Measurements from ENCODE around the gene TGFBR3L.

The TGFBR3L gene

GRCh38 chr19:7914598-7915045 is at the start of gene TGFBR3L:
TSS of gene TGFBR3L (plus strand) at chr19:7914830.
- no peak for DNase-seq (ENCODE audit: extremely low read depth in 1 of 2, low read depth in 1 of 2)

GRCh38 chr19:7865262-7865911 is 49.2 kb upstream of the TGFBR3L start:
- no peak for DNase-seq (ENCODE audit: extremely low read depth in 1 of 2, low read depth in 1 of 2)

- no peak for DNase-seq (ENCODE audit: extremely low read depth in 1 of 2, low read depth in 1 of 2)
Measured at GRCh38 chr19:7866399-7867091, 48.1 kb upstream of the TGFBR3L start.

GRCh38 chr19:7867092-7867844 is 47.4 kb upstream of the TGFBR3L start:
- DNase-seq (ENCODE audit: extremely low read depth in 1 of 2, low read depth in 1 of 2), result no peak

GRCh38 chr19:7868326-7868670 is 46.3 kb upstream of the TGFBR3L start:
- no peak for DNase-seq (ENCODE audit: extremely low read depth in 1 of 2, low read depth in 1 of 2)

- peak in 1 of 2 donors; percentile 69 for DNase-seq (ENCODE audit: extremely low read depth in 1 of 2, low read depth in 1 of 2)
Measured at GRCh38 chr19:7868671-7869452, 45.8 kb upstream of the TGFBR3L start.

- DNase-seq (ENCODE audit: extremely low read depth in 1 of 2, low read depth in 1 of 2), result peak in 1 of 2 donors; percentile 76
Measured at GRCh38 chr19:7869453-7869909, 45.1 kb upstream of the TGFBR3L start.

GRCh38 chr19:7869910-7870511 is 44.6 kb upstream of the TGFBR3L start:
- peak in 1 of 2 donors; percentile 29 for DNase-seq (ENCODE audit: extremely low read depth in 1 of 2, low read depth in 1 of 2)

GRCh38 chr19:7870571-7871436 is 43.8 kb upstream of the TGFBR3L start:
- DNase-seq (ENCODE audit: extremely low read depth in 1 of 2, low read depth in 1 of 2), result no peak

GRCh38 chr19:7871437-7872305 is 43.0 kb upstream of the TGFBR3L start:
- peak; percentile 66 to 74 for DNase-seq (ENCODE audit: extremely low read depth in 1 of 2, low read depth in 1 of 2)

- no peak for DNase-seq (ENCODE audit: extremely low read depth in 1 of 2, low read depth in 1 of 2)
Measured at GRCh38 chr19:7872306-7873204, 42.1 kb upstream of the TGFBR3L start.

GRCh38 chr19:7873304-7874075 is 41.1 kb upstream of the TGFBR3L start:
- no peak for DNase-seq (ENCODE audit: extremely low read depth in 1 of 2, low read depth in 1 of 2)

GRCh38 chr19:7874076-7874896 is 40.3 kb upstream of the TGFBR3L start, which contains the start of gene PRR36:
TSS of gene PRR36 (minus strand) at chr19:7874390. CDS start at chr19:7873689, 701 bp downstream.
- DNase-seq (ENCODE audit: extremely low read depth in 1 of 2, low read depth in 1 of 2), result no peak

- no peak for DNase-seq (ENCODE audit: extremely low read depth in 1 of 2, low read depth in 1 of 2)
Measured at GRCh38 chr19:7874897-7875273, 39.7 kb upstream of the TGFBR3L start.

- no peak for DNase-seq (ENCODE audit: extremely low read depth in 1 of 2, low read depth in 1 of 2)
Measured at GRCh38 chr19:7877249-7877836, 37.3 kb upstream of the TGFBR3L start.
